ENCODE results near the gene NEMP2.

Gene NEMP2

DNA sequence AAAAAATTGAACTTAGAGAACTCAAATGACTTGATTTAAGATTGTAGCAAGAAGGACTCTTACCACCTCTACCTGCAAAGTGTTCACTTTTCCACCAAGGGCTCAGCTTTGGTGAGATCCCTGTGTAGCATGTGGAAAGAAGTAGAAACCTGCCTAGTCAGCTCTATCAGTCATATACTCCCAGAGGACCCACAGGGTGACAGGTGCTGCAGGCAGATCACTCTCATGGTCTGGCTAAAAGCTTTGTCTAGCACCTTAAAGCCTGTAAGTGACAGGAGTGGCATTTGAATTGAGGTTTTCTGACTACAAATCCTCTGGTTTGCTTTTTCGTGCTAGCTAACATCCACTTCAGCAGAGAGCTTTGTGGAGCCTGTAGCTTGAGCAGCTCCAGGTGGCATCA, 18.7 kb upstream of the NEMP2 start:
- H3K27ac ChIP-seq = no peak overlapping the region
- TF ChIP-seq CTCF (conservative IDR thresholded peaks at IDR 0.05) = no peak

- no peak overlapping the region for H3K27ac ChIP-seq
- TF ChIP-seq CTCF (conservative IDR thresholded peaks at IDR 0.05) = no peak
Measured at GRCh38 chr2:190551928-190552327, 17.4 kb upstream of the NEMP2 start.

- TF ChIP-seq CTCF (conservative IDR thresholded peaks at IDR 0.05) = 0 out of 2 replicates have a peak, but pooled peaks have one; percentile 7
- H3K27ac ChIP-seq = no peak overlapping the region
Measured at GRCh38 chr2:190550137-190550536, 15.6 kb upstream of the NEMP2 start.

DNA sequence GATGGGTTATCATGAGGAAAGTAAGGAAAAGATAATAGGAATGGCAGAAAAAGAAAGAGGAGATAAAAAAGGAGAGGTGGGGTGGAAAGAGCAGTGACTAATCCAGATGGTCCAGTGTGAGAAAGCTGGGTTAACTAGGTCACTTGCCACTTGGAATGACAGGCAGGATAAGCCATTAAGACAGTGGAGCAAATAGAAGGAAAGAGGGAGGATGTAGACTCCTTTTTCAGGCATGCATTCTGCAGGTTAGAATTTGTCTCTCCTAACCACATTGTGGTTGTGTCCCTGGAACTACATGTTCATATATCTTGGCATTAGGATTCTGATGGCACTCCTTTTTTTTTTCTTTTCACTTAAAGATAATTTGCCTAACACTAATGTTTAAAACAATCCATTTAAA, 13.4 kb upstream of the NEMP2 start:
- no peak overlapping the region for H3K27ac ChIP-seq
- no peak for TF ChIP-seq CTCF (conservative IDR thresholded peaks at IDR 0.05)

DNA sequence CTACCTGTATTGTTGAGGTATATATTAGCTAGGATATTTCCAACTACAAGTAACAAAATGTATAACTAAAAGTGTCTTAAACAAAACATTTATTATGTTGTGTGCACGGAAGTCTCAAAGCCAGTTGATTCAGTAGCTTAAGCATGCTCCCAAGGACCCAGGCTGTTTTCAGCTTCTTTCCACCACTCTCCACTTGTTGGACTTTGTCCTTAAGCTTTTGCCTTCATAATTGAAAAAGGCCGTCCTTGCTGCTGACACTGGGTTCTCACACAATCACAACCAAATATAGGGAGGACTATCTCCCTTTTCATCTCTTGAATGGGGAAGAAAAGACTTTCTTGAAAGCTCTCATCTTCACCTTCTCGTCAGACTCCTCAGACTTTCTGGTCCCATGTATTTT, 12.2 kb upstream of the NEMP2 start:
- no peak overlapping the region for H3K27ac ChIP-seq
- TF ChIP-seq CTCF (conservative IDR thresholded peaks at IDR 0.05) = no peak

GRCh38 chr2:190545555-190546385, 11.2 kb upstream of the NEMP2 start:
- no peak overlapping the region for H3K27ac ChIP-seq

DNA sequence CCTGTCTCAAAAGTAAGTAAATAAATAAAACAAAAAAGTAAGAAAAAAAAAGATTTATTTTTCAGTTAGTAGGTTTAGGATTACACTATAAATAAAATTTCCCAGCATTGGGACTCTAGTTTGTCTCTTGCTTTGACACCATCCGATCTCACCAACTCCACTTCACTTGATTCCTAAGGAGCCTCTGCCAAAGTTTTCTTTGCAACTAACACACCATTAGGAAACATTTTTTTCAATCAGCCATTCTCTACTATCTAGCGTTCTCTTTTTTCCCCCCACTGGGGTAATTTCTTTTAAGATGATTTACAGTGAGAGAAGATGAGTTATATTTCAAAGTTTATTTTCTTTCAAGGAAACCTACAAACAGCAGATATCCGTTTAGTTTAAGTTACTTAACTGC, 10.6 kb upstream of the NEMP2 start:
- TF ChIP-seq CTCF (conservative IDR thresholded peaks at IDR 0.05) = no peak
- H3K27ac ChIP-seq = no peak overlapping the region

More at GRCh38 chr2:190545555-190546385, 11.2 kb upstream of the NEMP2 start:
- no peak for TF ChIP-seq CTCF (conservative IDR thresholded peaks at IDR 0.05)
